ENCODE data around the gene VAPA. TPM values are rescaled to one million over a fixed set of nuclear protein-coding genes. Genes with fewer than 3 reads are reported as not detected.
A peak's percentile ranks its signal among the peaks of the same experiment; 100 is the strongest.

The VAPA gene
- total RNA-seq, 1 experiment from 2014 or later = 471 TPM

DNA sequence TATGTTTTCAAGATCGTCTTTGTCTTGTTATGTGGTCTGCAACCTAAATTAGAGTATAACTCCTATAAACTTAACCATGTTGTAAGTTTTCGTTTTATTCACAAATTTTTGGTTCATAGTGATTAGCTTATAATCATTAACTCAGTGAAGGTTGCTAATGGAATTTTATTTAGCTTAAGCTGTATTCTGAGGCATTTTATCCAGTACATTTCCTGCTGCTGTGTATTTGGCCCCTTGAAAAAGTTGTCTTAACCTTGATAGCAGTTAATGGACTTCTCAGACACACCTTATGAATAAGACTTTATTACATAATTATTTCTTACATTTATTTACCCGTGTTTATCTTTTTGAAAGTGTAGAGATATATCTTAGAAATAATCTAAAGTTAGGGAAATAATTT lies 20.5 kb downstream of the VAPA start:
- no peak for DNase-seq (ENCODE audit: low spot score)

GRCh38 chr18:9941103-9941502 lies 27.3 kb downstream of the VAPA start:
- DNase-seq (ENCODE audit: low spot score) = no peak

DNA sequence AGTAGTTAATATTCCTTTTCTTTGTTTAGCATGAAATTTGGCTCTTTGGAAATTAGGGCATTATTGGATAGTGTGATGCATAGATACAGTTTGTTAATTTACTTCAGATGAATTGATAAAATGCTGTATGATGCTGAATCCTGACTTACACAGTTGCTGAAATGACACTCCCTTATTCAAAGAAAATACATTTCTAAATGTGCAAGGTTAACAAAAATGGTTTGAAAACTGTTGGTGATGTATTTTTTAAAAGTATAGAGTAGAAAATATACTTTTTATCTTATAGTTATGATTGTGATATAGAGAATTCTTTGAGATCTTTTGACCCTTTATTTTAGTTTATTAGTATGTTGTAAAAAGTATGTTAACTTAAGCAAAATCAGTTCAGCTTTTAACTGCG lies 27.8 kb downstream of the VAPA start:
- no peak for DNase-seq (ENCODE audit: low spot score)

DNA sequence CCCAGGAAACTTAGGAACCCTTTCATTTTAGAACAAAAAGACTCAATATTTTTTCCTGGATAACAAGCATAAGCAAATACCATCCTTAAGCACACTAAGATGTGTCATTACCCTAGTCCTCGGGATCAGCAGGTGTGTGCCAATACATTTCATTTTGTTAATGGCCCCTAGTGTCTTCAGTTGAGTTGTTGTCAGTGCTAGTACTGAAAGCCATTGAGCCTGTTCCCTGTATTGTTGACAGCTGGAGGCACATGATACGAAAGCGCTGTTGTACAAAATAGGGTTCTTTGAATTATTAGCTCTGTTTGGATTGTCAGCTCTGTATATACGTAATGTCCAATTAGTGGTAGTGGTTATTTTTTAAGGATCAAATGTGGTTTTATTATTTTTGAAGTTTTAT lies 29.5 kb downstream of the VAPA start:
- DNase-seq (ENCODE audit: low spot score) = no peak

DNA sequence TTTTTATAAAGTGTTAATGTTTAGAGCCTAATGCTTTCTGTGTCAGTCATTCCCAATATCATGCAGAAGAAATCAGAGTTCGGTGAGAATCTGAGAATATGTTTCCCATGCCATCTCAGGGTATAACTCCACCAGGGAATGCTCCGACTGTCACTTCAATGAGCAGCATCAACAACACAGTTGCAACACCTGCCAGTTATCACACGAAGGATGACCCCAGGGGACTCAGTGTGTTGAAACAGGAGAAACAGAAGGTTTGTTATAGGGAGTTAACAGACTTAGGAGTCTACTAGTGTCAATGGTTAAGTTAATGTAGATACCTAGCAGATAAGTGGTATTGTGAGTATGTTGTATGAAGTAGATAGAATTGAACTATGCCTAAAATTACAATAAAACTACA lies 31.0 kb downstream of the VAPA start:
- DNase-seq (ENCODE audit: low spot score) = no peak

DNA sequence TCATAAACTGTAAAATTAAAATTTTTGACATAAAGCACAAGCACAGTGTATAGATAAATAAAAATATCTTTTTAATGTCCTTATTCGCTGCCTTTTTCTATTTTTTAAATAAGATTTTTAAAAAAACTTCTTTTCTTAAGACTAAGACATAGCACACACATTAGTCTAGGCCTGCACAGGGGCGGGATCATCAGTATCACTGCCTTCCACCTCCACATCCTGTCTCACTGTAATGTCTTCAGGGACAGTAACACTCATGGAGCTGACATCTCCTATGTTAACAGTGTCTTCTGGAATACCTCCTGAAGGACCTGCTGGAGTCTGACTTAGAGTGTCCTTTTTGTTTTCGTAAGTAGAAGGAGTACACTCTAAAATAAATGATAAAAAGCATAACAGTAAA lies 33.0 kb downstream of the VAPA start:
- no peak for DNase-seq (ENCODE audit: low spot score)

GRCh38 chr18:9947248-9947647 lies 33.4 kb downstream of the VAPA start:
- DNase-seq (ENCODE audit: low spot score) = no peak

DNA sequence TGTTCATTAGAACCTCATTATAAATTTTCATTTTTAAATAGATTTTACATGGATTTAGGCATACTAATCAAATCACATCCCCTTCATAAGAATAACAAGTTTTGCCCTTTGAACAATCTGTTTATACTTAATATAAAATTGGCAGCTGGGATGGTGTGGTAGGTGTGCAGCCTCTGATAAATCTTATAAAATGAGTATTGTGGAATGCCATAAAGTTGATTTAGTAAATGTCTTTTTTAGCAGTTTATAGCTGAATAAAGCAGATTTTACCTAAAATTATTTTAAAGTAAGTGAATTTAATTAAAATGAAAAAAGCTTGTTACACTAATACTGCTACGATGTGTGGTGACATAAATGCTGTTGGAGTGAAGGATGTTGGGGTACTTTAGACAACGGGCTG lies 35.5 kb downstream of the VAPA start:
- DNase-seq (ENCODE audit: low spot score) = no peak

DNA sequence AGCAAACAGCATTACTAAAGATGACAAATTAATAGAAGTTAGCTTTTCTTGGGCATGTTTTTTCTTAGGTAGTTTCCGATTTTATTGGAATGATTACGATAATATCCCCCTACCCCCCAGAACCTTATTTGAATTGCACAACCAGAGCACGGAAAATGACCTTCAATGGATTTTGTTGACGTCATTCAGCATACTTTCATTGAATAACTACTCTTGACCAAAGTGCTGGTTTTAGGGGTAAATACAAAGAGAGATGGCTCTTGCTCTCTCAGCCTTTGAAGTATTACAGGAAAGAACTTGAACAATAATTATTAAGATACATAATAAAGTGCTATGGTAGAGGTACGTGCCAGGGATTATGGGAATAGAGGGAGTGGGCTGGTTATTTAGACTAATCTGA lies 36.0 kb downstream of the VAPA start:
- DNase-seq (ENCODE audit: low spot score) = no peak

- DNase-seq (ENCODE audit: low spot score) = peak; percentile 25
Observed at GRCh38 chr18:9950289-9951016, 36.6 kb downstream of the VAPA start.

DNA sequence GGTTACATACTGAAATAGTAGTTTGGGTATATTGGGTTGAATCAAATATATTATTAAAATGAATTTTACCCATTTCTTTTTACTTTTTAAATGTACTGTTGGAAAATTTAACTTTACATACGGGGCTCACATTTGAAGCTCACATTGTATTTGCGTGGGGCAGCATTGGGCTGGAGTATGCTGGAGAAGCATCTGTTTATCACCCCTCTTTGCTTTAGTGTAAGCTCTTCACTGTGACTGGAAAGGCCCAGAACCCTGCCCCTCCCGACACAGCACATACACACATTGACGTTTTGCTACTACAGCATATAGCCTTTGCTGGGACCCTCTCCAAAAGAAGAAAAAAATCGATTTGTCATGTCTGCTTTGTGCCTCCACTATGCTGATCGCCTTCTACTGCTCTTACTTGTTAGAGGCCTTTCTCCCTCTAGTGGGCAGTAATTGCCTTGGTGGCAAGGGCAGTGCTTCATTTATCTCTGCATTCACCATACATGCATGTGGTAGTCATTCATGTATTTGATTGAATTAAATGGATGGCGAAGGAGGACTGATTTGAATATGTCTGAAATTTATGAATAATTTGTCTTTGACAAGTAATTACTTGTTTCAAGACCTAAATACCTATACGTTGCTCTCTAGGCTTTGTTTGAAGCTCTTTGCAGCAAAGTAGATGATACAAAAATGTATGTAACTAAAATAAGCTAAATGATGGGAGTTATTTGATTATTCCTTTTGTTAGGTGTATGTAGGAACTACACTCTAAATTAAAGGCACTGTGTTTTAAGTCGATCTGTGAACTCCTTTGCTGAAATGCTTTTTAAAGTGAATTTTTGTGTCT lies 37.4 kb downstream of the VAPA start:
- peak; percentile 62 for DNase-seq (ENCODE audit: low spot score)

DNA sequence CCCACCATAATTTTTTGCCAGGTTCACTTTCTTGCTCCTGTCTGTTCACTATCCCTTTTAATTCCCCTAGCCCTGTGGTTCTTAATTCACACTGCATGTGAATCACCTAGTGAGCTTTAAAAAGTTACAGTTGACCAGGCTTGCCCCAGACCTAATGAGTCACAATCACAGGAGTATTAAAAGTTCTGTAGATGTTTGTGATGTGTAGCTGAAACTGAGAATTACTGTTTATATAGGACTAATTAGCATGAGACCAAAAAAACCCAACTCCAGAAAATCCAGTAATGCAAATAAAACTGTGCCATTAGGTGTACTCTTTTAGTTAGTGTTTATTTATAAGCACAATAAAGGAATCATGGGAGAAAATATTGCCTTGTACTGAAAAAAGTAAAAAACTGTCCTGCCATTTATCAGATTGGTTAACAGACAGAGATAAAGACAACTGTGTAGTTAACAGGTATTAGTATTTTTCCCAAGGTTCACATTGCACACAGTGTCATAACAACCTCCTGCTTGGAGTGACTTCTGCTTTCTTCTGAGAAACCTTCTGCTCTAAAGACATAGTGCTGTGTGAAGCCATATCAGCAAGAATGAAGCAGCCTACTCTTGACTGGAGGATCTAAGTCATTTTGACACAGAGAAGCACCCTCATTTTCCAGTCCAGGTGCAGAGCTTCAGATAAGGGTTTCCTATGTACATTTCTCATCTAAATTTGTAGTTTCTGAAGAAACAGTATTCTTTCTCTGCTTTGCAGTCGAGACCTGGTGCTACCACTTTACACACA lies 39.0 kb downstream of the VAPA start:
- peak; percentile 64 for DNase-seq (ENCODE audit: low spot score)

DNA sequence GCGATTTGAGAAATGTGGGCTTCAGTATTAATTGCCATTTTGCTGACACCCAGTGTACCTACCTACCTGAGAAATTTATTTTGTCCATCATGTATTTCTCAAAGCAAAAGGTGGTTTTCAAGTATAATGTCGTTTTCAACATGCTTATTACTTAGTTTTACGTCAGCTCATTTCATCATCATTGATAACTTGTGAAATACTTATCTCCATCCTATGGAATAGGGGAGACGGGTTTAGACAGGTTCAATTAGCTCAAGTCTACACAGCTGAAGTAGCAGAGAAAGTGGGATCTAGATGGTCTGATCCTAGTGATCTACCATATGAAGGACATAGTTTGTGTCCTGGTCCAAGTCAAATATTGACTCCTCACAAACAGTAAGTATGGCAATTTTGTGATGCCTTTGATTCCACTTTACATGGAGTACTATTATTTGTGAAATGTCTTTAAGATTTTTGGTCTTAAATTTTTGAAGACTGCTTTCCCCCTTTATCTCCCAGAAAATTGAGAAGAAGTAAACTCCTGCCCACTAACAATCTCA lies 45.1 kb downstream of the VAPA start:
- no peak for DNase-seq (ENCODE audit: low spot score)

DNA sequence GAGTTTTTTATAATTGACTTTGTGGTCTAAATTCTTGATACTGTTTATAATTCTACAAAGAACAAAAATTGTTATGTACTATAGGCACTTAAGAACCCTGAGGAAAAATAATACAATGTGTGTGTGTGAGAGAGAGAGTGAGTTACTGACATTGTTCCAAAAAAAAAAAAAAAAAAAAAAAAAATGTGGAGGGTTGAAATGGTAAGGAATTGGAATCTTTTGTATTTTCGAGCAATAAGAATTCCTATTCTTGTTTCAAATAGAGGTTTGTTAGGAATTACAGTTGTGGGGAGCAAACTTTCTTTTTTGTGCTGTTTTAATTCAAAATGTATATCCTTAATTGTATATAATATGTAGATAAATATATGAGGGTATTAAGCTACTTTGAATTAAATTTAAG lies 45.7 kb downstream of the VAPA start:
- no peak for DNase-seq (ENCODE audit: low spot score)

DNA sequence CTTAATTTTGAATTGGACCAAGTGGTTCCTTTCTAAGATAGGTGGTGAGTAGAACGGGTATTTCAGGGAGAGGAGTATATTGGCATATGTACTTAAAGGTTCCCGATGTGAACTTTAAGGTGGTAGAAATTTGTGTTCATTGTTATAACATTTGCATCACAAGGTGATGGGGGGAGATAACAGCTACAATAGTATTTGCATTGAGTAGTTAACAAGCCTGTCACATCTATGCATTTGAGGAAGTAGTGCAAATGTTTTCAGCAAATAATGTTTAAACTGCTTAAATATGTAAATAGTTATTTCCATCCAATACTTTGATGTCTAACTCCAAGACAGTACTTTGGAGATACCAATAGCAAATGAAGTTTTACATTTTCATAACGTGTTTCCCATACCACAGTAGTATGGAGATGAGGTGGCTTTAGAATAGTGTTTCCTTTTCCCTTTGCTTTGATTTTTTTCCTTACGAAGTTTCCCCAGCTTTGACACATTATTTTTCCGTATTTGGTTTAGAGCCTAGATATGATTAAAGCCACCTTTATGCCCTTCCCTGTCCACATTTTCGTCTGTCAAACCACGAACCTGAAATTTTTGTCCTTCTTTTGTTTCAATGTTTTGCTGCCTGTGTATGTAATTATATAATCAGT lies 46.6 kb downstream of the VAPA start:
- no peak for DNase-seq (ENCODE audit: low spot score)

DNA sequence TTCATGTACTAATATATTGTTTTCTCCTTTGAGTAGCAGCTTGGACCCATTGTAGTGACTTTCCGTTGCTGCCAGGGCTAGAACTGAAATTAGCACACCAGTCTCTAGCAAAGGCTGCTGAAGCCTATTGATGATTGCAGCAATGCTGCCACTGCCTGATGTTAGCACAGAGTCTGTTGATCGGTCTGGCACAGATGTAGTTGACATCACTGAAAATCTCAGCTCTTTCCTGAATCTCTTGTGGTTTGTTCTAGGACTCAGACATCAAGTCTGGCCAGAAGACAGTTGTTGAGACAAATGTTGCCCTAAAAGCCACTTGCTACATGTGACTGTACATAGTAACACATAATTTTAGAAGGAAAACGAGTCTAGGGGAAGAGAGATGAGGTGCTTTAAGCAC lies 47.2 kb downstream of the VAPA start:
- DNase-seq (ENCODE audit: low spot score) = no peak

DNA sequence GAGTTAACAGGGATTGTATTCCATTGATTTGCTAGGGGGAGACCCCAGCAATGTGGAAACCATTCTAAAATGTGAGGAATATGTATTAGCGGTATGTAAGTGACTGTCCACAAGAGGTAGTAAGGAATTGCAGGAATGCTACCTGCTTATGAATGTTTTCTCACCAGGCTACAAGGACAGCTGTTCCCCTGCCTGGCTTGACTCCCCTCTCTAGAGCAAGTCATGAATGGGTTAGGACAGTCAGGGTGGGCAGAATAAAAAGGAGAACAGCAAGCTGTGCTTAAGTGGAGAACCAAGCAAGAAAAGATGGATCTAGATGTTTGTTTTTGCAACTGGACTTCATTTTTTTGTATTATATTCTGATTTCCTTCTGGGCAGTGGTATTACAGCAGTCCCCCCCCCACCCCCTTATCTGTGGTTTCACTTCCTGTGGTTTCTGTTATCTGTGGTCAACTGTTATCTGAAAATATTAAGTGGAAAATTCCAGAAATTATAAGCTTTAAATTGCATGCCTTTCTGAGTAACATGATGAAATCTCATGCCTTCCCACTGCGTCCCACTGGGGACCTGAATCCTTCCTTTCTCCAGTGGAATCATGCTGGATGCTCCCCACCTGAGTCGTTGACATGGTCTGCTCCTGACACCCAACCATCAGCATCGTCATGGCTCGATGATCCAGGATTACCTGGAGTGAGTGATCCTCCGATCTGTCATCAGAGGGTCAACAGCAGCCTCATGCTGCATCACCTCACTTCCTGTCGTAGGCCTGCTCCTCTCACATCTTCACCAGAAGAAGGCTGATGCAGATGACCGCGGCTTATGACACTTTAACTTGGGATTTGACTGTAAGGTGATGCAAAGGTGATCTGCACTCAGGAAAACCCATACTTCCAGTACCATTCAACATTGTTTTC lies 52.2 kb downstream of the VAPA start:
- DNase-seq (ENCODE audit: low spot score) = peak; percentile 50

DNA sequence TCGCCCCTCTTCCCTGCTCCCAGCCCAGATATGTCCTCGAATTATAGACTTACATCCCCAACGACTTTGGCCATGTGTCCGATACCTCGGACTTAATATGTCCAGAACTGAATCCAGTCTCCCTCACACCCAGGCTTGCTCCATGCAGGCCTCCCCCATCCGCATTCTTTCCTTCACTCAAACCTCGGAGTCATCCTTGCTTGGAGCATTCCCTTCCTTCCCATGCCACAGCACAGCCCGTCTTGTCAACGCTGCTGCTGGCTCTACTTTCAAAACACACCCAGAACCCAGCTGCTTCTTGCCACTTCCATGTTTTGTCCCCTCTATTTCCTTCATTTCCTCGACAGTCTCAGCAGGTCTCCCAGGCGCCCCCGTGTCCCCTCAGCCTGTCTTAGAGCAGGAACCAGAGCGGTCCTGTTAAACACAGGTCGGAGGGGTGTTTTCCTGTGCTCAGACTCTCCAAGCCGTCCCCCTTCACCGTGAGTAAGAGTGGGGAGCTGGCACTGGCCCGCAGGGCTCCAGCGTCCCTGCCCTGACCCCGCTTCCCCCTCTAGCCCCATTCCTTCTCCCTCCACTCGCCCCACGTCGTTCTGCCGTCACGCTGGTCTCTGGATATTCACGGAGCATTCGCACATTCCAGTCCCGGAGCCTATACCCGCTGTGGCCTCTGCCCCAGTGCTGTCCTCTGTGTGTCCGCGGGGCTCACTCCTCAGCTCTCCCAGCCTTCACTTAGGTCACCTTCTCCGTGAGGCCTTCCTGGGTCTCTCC lies 54.4 kb downstream of the VAPA start:
- DNase-seq (ENCODE audit: low spot score) = no peak

DNA sequence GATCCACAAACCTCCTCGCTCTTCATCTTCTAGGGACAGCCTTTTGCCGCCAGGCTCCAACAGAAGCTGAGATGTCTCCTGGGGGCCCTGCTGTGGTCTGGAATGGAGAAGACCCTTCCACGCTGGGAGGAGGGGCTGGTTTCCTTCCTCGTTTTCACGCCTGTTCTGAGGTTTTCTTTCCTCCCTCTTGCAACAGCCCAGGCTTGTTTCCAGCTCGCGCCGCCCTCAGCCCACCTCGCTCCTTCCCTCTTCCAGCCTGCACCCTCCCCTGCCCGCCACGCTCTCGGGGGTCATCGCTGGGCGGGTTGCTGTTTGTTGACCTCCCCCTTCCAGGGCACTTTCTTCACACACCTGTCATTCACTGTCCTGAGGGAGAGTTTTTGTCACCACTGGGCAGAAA lies 55.4 kb downstream of the VAPA start:
- DNase-seq (ENCODE audit: low spot score) = no peak

Data from A172 (cell line).